Stimulated activated naive CD8-positive, alpha-beta T cell treated with anti-CD3 and anti-CD28 coated beads, Interleukin-15, amount 100 ng/mL, for 72 hours (primary cell): ENCODE data around the gene ELFN2.

Experiments used
- ATAC-seq: fragments of 150-1000 bp; cut with Tn5 transposase; 2 replicates; pipeline ENCODE4 v1.10.0; 2021; ENCODE audit warnings: mild to moderate bottlenecking, moderate library complexity
- DNase-seq, 2 donors: peaks; one replicate each; pipeline ENCODE4 v3.0.0; 2021 to 2022
- H3K27ac Mint-ChIP-seq, 2 donors: one replicate each; pipeline ENCODE4 v1.8.0; 2022; ENCODE audit warnings: mild to moderate bottlenecking in 2 of 2, mixed read lengths in 2 of 2, moderate library complexity in 2 of 2
- H3K27me3 Mint-ChIP-seq: one replicate; pipeline ENCODE4 v1.8.0; 2022; ENCODE audit warnings: mixed read lengths
- H3K4me1 Mint-ChIP-seq: one replicate; pipeline ENCODE4 v1.8.0; 2022; ENCODE audit warnings: mild to moderate bottlenecking, mixed read lengths
- H3K4me3 Mint-ChIP-seq, 2 donors: one replicate each; pipeline ENCODE4 v1.8.0; 2022; ENCODE audit warnings: mild to moderate bottlenecking in 2 of 2, mixed read lengths in 2 of 2, moderate library complexity in 1 of 2
- H3K9me3 Mint-ChIP-seq, 2 donors: one replicate each; pipeline ENCODE4 v1.8.0; 2022; ENCODE audit warnings: mixed read lengths in 2 of 2

Gene ELFN2

DNA sequence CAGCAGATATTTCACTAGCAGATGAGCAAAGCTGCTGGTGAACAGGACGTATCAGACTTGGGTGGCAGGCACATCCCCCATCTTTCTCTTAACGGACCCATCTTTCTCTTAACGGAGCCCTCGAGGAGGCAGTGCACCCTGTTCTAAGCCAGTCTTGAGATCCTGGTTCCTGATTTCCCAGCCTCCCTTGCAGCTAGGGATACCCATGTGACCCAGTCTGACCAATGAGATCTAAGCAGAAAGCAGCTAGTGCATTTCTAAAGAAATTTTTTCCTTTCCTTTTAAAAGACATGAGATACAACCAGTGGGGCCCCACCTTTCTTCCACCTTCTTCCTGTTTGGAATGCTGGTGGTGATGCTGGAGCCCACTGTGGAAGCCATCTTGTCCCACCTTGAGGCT lies 13.6 kb upstream of the ELFN2 start:
- Mint-ChIP-seq H3K27me3 (no peaks in the 10 kb centered on the region), H3K4me1 (no peaks in the 10 kb centered on the region), H3K27ac (no peak overlapping the region), H3K4me3 (no peak overlapping the region), H3K9me3 (peaks cover 0 to 12% of the 10 kb centered on the region in 2 donors)
- DNase-seq (no peak), ATAC-seq (no peak)

DNA sequence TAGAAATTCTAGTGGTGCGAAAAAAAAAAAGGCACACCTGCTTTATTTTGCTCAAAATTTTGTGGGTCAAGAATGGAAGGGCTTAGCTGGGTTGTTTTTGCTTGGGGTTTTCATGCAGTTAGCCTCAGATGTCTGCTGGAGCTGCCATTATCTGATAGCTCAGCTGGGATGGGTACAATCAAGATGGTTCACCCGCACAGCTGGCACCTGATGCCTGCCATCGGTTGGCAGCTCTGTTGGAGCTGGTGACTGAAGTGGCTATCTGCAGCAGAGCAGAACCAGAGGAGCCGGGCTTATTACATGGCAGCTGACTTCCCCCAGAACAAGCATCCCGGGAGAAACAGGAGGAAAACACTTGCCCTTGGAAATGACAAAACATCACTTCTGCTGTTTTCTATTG lies 12.1 kb upstream of the ELFN2 start:
- ATAC-seq (no peak), DNase-seq (no peak)
- no peak overlapping the region for H3K4me3 Mint-ChIP-seq
- H3K27ac Mint-ChIP-seq: peak overlapping the region; percentile 52 to 71
- H3K9me3 Mint-ChIP-seq: peaks cover 0 to 12% of the 10 kb centered on the region in 2 donors
- no peaks in the 10 kb centered on the region for H3K27me3 Mint-ChIP-seq
- no peaks in the 10 kb centered on the region for H3K4me1 Mint-ChIP-seq

DNA sequence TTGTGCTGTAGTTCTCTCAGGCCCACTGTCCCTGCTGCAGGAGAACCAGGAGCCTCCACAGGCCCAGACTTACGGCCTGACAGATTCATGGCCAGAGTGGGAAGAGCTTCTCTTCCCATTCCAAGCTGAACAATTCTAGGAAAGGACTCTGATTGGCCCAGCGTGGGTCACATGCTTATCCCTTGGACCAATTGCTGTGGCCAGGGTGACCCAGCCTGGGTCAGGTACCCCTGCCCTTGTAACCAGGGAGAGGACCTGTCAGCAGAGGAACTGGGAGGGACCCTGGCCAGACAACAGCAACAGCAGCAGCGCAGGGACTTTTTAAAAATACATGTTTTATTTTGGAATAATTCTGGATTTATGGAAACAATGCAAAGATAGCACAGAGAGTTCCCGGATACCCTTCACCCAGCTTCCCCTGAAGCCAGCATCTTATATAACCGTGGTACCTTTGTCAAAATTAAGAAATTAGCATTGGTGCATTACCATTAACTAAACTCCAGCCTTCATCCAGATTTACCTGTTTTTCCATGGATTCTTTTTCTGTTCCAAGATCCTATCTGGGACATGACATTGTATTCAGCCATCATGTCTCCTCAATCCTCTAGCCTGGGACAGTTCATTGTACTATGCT lies 8.8 kb upstream of the ELFN2 start:
- no peak for ATAC-seq
- peaks cover 5% of the 10 kb centered on the region for H3K27me3 Mint-ChIP-seq
- H3K4me1 Mint-ChIP-seq: peaks cover 20% of the 10 kb centered on the region

DNA sequence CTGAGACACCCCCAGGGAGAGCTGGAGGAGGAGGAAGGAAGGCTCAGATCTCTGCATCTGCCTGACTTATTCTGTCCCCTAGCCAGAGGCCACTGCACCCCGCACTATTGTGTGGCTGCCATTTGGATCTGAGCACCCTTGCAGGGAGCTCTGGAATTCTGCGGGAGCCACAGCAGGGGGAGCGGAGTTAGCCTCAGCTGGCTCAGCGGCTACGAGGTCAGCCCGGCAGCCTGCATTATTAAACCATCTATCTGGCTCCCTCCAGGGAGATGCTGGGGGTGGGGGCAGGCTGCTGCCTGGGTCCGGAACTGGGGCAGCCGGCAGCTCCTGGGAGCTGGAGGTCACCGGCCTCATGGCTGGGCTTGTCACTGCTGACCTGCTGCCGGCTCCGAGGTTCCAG lies 6.5 kb upstream of the ELFN2 start:
- no peak overlapping the region for H3K27ac Mint-ChIP-seq
- DNase-seq (no peak), ATAC-seq (no peak)
- H3K4me3 Mint-ChIP-seq: no peak overlapping the region
- H3K4me1 Mint-ChIP-seq: peaks cover 33% of the 10 kb centered on the region
- peaks cover 28% of the 10 kb centered on the region for H3K27me3 Mint-ChIP-seq
- H3K9me3 Mint-ChIP-seq: peaks cover 6 to 7% of the 10 kb centered on the region in 2 donors

More for the DNA sequence above, 8.8 kb upstream of the ELFN2 start:
- H3K27ac Mint-ChIP-seq: no peak overlapping the region
- H3K9me3 Mint-ChIP-seq: peaks cover 6 to 15% of the 10 kb centered on the region in 2 donors
- DNase-seq: no peak
- no peak overlapping the region for H3K4me3 Mint-ChIP-seq

DNA sequence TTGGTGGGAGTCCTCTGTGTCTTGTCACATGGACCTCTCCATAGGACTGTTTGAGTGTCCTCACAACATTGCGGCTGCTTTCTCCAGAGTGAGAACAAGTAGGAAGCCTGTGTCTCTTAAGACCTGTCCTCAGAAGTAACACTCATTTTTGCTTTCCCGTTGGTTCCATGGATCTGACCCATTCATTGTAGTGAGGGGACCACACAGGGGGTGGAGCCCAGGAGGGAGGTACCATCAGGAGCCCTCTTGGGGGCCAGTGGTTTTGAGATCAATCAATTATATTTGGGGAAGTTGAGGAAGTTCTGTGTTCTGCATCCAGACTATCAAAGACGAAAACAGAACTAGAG lies 5.4 kb upstream of the ELFN2 start:
- H3K4me3 Mint-ChIP-seq: no peak overlapping the region
- H3K27me3 Mint-ChIP-seq: peaks cover 39% of the 10 kb centered on the region
- peak overlapping the region in 1 of 2 donors; percentile 79 for H3K27ac Mint-ChIP-seq
- peaks cover 6 to 7% of the 10 kb centered on the region in 2 donors for H3K9me3 Mint-ChIP-seq
- H3K4me1 Mint-ChIP-seq: peaks cover 43% of the 10 kb centered on the region
- no peak for DNase-seq
- no peak for ATAC-seq

DNA sequence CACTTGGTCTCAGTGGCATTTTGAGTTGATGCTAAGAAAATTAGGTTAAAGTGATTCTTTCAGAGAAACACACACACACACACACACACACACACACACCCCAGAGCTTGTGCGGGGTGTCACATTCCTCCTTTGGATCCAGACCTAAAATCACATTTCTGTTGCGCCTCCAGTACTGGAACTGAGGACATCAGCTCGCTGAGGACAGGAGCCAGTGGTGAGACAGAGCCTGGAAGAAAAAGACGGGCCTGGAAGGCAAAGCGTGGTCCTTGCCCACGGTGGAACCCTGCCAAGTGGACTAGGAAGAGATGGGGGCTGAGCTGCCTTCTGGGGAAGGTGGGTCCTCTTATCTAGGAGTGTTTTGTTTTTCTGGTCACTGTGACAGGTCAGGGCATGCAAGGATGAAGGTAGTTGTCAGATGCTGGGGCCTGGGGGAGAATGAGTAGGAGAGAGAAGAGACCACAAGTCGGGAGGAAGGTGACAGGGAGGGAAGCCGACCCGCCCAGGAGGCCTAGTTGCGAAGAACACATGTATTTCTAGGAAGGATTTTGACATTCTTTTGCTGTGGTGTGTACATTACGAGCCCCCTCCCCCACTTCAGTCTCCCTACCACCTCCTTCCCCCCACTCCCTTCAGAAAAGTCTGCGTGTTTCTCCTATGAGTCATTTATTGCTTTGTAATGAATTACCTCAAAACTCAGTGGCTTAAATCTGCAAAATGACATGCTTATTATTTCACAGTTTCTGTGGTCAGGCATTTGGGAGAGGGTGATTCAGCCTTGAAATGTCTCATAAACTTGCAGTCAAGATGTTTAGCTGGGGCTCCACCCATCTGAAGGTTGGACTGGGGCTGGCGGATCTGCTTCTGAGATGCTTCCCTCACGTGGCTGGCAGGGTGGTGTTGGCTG lies 4.8 kb upstream of the ELFN2 start:
- ATAC-seq (peak; percentile 91), DNase-seq (peak; percentile 43 to 70)
- Mint-ChIP-seq H3K4me1 (peaks cover 46% of the 10 kb centered on the region), H3K27ac (peak overlapping the region; percentile 0 to 20), H3K4me3 (peak overlapping the region; percentile 1 to 17), H3K9me3 (peaks cover 6 to 7% of the 10 kb centered on the region in 2 donors), H3K27me3 (peaks cover 45% of the 10 kb centered on the region)

DNA sequence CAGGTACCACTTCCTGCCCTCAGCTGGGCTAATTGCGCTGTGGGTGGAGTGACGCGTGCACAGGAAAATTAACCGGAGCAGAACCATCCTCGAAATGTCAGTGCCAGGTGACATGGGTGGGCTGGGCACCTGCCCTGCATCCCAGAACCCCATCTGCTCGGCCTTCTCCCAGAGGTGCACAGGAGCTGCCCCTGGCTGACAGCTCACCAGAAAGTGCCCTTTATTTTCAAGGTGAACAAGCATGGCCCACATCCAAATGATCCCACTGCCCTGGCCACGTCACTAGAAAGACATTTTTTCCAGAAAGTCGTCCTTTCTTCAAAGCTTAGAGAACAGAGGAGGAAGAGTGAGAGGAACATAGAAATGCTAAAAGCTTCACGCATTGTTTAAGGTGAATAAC lies 4.1 kb upstream of the ELFN2 start:
- no peak for DNase-seq
- Mint-ChIP-seq H3K27ac (no peak overlapping the region), H3K4me3 (no peak overlapping the region), H3K27me3 (peaks cover 52% of the 10 kb centered on the region), H3K9me3 (peaks cover 6 to 7% of the 10 kb centered on the region in 2 donors), H3K4me1 (peaks cover 53% of the 10 kb centered on the region)
- ATAC-seq: no peak

DNA sequence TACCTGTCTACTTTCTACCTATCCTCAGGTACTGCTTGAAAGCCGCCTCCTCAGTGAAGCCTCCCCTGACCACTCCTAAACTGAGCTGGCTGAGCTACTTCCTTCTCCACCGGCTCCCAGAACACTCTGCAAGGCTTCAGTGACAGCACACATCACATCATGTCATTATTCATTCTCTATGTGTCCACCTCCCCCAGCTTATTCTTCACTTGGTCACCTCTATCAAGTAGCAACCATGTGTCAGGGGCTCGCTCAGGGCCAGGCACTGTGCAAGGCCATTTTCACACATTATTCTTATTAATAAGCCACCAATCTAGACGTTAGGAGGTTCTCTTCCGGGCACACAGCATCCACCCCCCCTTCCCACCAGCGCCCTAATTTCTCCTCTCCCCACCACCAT lies 3.7 kb upstream of the ELFN2 start:
- DNase-seq: no peak
- ATAC-seq: no peak
- peaks cover 6 to 7% of the 10 kb centered on the region in 2 donors for H3K9me3 Mint-ChIP-seq
- H3K27me3 Mint-ChIP-seq: peaks cover 56% of the 10 kb centered on the region
- H3K4me3 Mint-ChIP-seq: no peak overlapping the region
- peaks cover 57% of the 10 kb centered on the region for H3K4me1 Mint-ChIP-seq
- H3K27ac Mint-ChIP-seq: no peak overlapping the region

DNA sequence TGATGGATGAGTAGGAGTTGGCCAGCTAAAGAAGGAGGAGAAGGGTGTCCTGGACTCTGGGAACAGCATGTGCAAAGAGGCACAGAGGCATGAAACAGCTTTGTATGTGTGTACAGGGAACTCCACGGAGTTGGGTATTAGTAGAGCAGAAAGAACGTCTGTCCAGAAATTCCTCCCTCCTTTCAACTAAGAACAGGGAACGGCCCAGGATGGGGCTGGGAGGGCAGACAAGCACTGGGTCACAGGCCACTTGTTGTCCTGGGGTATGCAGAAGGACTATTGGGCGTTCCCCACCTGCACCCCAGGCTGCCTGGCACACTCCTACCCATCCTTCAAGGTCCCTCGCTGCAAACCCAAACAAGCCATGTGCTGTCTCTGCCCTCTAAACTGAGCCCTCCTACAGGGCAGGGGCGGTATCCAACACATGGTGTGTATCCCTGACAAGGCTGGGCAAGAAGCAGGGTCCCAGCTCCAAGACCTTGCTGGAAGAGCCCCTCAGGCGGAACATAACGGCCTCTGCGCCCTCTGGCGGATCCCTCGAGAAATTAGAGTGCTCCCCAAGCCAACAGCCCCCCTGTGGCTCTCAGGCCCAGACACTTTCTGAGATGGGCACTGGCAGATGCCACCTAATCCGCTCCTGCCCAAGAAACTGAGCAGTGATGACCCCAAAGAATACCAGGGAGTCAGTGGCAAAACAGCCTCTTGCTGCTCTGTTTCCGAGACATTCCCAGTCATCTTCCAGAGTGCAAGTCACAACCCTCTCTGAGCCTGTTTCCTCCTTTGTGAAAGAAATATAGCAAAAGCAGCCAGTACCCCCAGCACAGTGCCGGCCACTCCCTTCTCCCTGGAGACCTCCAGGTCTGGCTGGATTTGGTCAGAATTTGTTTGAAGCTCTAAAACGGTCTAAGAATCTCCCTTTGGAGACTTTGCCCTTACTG lies 1.6 kb upstream of the ELFN2 start:
- peaks cover 6 to 7% of the 10 kb centered on the region in 2 donors for H3K9me3 Mint-ChIP-seq
- ATAC-seq (no peak), DNase-seq (peak; percentile 52 to 58)
- no peak overlapping the region for H3K4me3 Mint-ChIP-seq
- peaks cover 63% of the 10 kb centered on the region for H3K4me1 Mint-ChIP-seq
- H3K27me3 Mint-ChIP-seq: peaks cover 76% of the 10 kb centered on the region
- no peak overlapping the region for H3K27ac Mint-ChIP-seq

DNA sequence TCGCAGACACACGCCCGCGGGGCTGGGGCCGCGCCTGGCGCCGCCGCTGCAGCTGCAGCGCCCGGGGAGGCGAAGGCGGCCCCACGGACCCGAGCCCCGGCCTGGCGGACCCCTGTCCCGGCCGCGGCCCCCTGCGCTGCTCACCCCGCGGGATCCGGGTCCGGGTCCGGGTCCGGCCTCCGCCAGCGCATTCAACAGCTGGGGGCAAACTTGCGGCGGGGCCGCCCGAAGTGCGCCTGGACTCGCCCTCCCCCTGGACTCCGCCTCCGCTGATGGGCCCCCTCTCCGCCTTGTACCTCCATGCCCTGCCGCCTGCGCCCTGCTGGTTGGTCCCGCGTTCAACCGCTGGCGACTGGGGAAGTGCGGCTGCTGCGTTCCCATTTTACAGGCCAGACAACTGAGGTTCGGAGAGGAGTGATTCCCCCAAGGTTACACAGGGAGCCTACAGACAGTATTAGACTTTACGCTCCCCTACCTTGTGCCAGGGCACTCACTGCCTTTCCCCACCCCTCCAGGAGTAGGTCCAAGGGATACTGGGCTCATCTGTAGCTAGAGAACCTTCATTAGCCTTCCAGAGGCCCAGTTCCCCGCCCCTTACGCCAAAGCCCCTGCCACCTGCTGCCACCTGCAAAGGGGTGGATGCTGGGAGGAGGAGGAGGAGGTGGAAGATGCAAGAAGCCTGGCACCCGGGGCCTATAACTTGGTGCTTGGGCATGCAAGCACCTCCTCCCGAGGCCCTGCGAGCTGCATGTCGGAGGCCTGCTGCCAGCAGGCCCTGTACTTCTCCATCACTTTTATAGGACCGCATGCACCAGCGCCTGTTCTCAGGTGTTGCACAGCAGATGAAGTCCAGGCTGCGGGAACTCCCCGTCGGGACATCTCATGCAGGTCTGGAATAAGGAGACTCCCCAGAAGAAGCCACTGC lies 694 bp upstream of the ELFN2 start:
- H3K4me3 Mint-ChIP-seq: peak overlapping the region; percentile 48 to 63
- peaks cover 5 to 7% of the 10 kb centered on the region in 2 donors for H3K9me3 Mint-ChIP-seq
- H3K27me3 Mint-ChIP-seq: peaks cover 76% of the 10 kb centered on the region
- H3K4me1 Mint-ChIP-seq: peaks cover 62% of the 10 kb centered on the region
- ATAC-seq (no peak), DNase-seq (no peak)
- no peak overlapping the region for H3K27ac Mint-ChIP-seq

DNA sequence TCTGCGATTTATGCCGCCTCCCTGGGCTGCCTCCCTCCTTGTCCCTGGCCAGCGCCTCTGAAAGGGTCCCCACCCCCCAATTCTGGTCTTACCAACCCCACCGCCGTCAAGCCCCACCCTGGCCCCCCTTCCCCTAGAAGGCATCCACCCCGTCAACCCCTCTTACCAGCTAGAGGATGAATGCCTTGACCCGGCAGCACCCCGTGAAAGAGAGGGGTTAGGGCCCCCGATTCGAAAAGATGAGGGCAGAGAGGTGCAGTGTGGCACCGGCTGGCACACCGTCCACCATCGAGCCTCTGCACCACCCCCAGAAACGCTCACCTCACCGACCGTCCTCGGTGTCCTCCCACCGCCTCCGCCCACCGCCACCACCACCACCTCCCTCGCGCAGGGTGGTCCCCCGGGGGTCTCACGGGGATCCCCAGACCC lies 559 bp downstream of the ELFN2 start:
- Mint-ChIP-seq H3K4me1 (peaks cover 56% of the 10 kb centered on the region), H3K4me3 (peak overlapping the region; percentile 60 to 75), H3K27me3 (peaks cover 76% of the 10 kb centered on the region), H3K9me3 (no peaks in the 10 kb centered on the region), H3K27ac (no peak overlapping the region)
- peak; percentile 32 for ATAC-seq
- DNase-seq: no peak

DNA sequence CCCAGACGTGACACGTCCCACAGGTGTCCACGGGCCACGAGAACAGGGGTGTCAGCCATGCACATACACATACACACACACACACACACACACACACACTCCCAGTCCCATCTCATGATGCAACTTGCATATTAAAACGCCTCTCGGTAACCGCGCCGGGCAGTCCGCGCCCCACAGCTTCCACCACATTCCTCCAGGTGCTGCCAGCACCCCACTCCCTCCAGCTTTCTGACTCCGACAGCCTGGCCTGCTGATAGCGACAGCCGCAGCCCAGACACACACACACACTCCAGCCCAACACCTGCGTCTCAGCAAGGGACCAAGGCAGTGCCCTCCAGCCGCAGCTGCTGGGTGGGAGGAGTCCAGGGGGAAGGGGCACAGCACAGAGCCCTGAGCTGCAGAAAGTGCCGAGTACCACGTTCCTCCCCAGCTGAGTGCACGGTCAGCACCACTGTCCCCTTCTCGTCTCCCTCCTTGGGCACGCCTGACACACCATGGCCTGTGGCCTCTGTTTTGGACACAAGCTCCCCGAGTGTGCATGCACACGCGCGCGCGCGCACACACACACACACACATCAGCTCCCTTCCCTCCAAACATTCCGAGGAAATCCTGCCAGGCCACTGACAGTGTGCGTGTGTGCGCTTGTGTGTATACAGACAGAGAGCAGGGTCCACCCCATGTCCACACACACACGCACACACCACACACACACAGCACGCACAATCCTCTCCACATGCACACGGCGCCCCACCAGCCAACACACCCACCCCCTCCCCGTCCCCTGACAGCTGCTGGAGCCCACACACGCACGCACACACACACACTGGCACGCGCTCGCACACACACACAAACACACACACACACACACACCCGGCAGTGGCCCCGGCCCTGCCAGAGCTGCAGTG lies 1.2 kb downstream of the ELFN2 start:
- Mint-ChIP-seq H3K4me3 (peak overlapping the region in 1 of 2 donors; percentile 75), H3K27me3 (peaks cover 77% of the 10 kb centered on the region), H3K9me3 (no peaks in the 10 kb centered on the region), H3K4me1 (peaks cover 50% of the 10 kb centered on the region), H3K27ac (no peak overlapping the region)
- DNase-seq (no peak), ATAC-seq (peak; percentile 8)

DNA sequence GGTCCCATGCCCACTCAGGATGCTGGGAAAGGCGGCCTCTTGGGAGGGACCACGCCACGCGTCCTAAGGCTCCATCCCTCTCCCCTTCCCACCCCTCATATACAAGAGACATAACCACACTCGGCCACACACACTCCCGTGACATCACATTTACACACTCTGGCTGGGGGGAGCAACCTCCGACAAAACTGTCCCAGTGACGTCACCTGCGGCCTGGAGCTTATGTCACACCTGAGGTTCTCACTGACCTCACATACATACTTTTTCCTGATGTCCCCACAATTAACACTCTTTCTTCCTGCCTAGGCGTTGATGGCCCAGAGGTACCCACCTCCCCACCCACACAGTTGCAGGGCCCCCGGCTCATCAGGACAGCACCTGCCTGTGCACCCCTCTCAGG lies 1.9 kb downstream of the ELFN2 start:
- ATAC-seq (no peak), DNase-seq (no peak)
- H3K27me3 Mint-ChIP-seq: peaks cover 77% of the 10 kb centered on the region
- H3K27ac Mint-ChIP-seq: no peak overlapping the region
- no peaks in the 10 kb centered on the region for H3K9me3 Mint-ChIP-seq
- H3K4me3 Mint-ChIP-seq: no peak overlapping the region
- H3K4me1 Mint-ChIP-seq: peaks cover 47% of the 10 kb centered on the region

DNA sequence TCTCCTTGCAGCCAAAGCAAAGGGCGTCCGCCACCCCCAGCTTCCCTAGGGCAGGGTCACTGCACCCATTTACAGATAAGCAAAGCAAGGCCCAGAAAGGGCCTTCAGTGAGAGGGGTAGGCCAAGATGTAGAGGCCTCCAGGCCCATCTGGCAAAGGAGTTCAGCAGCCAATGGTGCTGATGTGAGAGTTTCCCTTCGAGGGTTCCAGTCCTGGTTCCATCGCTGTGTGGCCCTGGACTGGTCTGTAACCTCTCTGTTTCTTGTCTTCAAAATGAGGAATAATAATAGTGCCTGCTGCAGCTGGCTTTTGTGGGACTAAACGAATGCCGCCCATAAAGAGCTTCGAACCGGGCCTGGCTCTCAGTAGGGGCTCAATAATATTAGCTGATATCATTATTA lies 4.0 kb downstream of the ELFN2 start:
- DNase-seq (no peak), ATAC-seq (no peak)
- no peaks in the 10 kb centered on the region for H3K9me3 Mint-ChIP-seq
- peaks cover 51% of the 10 kb centered on the region for H3K4me1 Mint-ChIP-seq
- no peak overlapping the region for H3K27ac Mint-ChIP-seq
- H3K27me3 Mint-ChIP-seq: peaks cover 77% of the 10 kb centered on the region
- no peak overlapping the region for H3K4me3 Mint-ChIP-seq
